ENCODE measurements around the gene OSBPL3.

DNA sequence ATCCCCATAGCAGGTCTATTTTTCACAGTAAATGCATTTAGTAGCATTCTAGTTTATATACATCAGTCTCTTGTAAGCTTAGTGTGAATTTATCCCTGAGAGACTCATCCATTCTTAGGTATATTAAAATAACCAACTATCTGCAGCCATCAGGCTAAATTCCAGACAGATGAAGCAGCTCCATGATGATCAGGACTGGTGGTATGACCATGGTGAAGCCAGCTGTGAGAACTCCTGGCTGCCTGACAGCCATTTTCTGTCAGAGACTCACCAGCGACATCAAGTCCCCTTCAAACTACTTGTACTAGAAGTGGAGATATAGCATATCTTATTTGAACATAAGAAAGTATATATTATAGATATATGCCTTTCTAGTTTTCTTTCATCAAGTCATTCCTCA lies 152.4 kb downstream of the OSBPL3 start:
- TF ChIP-seq POLR2A (IDR thresholded peaks at IDR 0.05) (no peak), POLR2AphosphoS5 (IDR thresholded peaks at IDR 0.05) (no peak)
- TF ChIP-seq, protein P1, sequence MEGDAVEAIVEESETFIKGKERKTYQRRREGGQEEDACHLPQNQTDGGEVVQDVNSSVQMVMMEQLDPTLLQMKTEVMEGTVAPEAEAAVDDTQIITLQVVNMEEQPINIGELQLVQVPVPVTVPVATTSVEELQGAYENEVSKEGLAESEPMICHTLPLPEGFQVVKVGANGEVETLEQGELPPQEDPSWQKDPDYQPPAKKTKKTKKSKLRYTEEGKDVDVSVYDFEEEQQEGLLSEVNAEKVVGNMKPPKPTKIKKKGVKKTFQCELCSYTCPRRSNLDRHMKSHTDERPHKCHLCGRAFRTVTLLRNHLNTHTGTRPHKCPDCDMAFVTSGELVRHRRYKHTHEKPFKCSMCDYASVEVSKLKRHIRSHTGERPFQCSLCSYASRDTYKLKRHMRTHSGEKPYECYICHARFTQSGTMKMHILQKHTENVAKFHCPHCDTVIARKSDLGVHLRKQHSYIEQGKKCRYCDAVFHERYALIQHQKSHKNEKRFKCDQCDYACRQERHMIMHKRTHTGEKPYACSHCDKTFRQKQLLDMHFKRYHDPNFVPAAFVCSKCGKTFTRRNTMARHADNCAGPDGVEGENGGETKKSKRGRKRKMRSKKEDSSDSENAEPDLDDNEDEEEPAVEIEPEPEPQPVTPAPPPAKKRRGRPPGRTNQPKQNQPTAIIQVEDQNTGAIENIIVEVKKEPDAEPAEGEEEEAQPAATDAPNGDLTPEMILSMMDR (IDR thresholded peaks at IDR 0.05 in 8 of 11, conservative IDR thresholded peaks at IDR 0.05 in 3 of 11), result no peak
